ENCODE measurements around the gene LCOR.

The LCOR gene

GRCh38 chr10:96896884-96897589 is 64.9 kb downstream of the LCOR start:
- no peak for TF ChIP-seq CSDC2 (CRISPR knock-in tag; IDR thresholded peaks at IDR 0.05)
- no peak for TF ChIP-seq ZFP30 (CRISPR knock-in tag; IDR thresholded peaks at IDR 0.05)
- no peak for TF ChIP-seq RARB (CRISPR knock-in tag; IDR thresholded peaks at IDR 0.05)
- no peak for TF ChIP-seq TSHZ2 (CRISPR knock-in tag; IDR thresholded peaks at IDR 0.05)
- TF ChIP-seq ZNF8 (CRISPR knock-in tag; IDR thresholded peaks at IDR 0.05) = no peak
- no peak for TF ChIP-seq PATZ1 (CRISPR knock-in tag; IDR thresholded peaks at IDR 0.05; ENCODE audit: borderline replicate concordance)
- no peak for TF ChIP-seq ZNF565 (CRISPR knock-in tag; conservative IDR thresholded peaks at IDR 0.05; ENCODE audit: low read depth)
- no peak for TF ChIP-seq BACH2 (CRISPR knock-in tag; IDR thresholded peaks at IDR 0.05; ENCODE audit: borderline replicate concordance)
- TF ChIP-seq CSRNP3 (CRISPR knock-in tag; IDR thresholded peaks at IDR 0.05) = no peak
- no peak for TF ChIP-seq POU6F1 (CRISPR knock-in tag; IDR thresholded peaks at IDR 0.05; ENCODE audit: borderline replicate concordance, low read depth)
- no peak for TF ChIP-seq ARNTL (CRISPR knock-in tag; IDR thresholded peaks at IDR 0.05; ENCODE audit: borderline replicate concordance, low read depth)
- no peak for TF ChIP-seq ZNF70 (CRISPR knock-in tag; IDR thresholded peaks at IDR 0.05)
- no peak for TF ChIP-seq ZFP3 (CRISPR knock-in tag; IDR thresholded peaks at IDR 0.05)
- no peak for TF ChIP-seq GLIS3 (CRISPR knock-in tag; IDR thresholded peaks at IDR 0.05)
- no peak for TF ChIP-seq OSR1 (CRISPR knock-in tag; IDR thresholded peaks at IDR 0.05)
- TF ChIP-seq ZC3H10 (CRISPR knock-in tag; IDR thresholded peaks at IDR 0.05) = no peak
- TF ChIP-seq TOX (CRISPR knock-in tag; IDR thresholded peaks at IDR 0.05; ENCODE audit: borderline replicate concordance) = no peak
- TF ChIP-seq TCF4 (CRISPR knock-in tag; IDR thresholded peaks at IDR 0.05; ENCODE audit: borderline replicate concordance) = no peak
- no peak for TF ChIP-seq ESRRG (CRISPR knock-in tag; IDR thresholded peaks at IDR 0.05)
- ATAC-seq = peak; percentile 39

GRCh38 chr10:96902117-96902516 is 70.0 kb downstream of the LCOR start:
- no peak for TF ChIP-seq ZFP30 (CRISPR knock-in tag; IDR thresholded peaks at IDR 0.05)
- no peak for TF ChIP-seq ZNF70 (CRISPR knock-in tag; IDR thresholded peaks at IDR 0.05)
- TF ChIP-seq ARNTL (CRISPR knock-in tag; IDR thresholded peaks at IDR 0.05; ENCODE audit: borderline replicate concordance, low read depth) = no peak
- TF ChIP-seq TOX (CRISPR knock-in tag; IDR thresholded peaks at IDR 0.05; ENCODE audit: borderline replicate concordance) = no peak
- no peak for TF ChIP-seq CREB5 (CRISPR knock-in tag; IDR thresholded peaks at IDR 0.05; ENCODE audit: low read depth)
- no peak for ATAC-seq

DNA sequence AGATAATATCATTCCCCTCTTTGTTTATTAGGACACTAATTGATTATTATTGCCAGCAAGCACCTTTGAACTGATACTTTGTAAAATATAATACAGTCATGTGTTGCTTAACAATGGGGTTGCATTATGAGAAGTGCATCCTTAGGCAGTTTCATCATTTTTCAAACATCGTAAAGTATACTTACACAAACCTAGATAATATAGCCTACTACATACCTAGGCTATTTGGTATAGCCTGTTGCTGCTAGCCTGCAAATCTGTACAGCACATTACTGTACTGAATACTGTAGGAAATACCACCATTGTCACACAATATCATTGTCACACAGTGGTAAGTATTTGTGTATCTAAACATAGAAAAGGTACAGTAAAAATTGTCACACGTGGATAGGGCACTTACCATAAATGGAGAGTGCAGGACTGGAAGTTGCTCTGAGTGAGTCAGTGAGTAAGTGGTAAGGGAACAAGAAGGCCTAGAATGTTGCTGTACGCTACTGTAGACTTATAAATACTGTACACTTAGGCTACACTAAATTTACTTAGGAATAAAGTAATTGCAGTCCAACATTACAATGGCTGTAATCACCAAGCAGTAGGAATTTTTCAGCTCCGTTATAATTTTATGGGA is 70.7 kb downstream of the LCOR start:
- no peak for ATAC-seq
- TF ChIP-seq CREB5 (CRISPR knock-in tag; IDR thresholded peaks at IDR 0.05; ENCODE audit: low read depth) (no peak), BACH2 (CRISPR knock-in tag; IDR thresholded peaks at IDR 0.05; ENCODE audit: borderline replicate concordance) (no peak), ISL1 (CRISPR knock-in tag; IDR thresholded peaks at IDR 0.05) (no peak), TCF4 (CRISPR knock-in tag; IDR thresholded peaks at IDR 0.05; ENCODE audit: borderline replicate concordance) (no peak), ESRRG (CRISPR knock-in tag; IDR thresholded peaks at IDR 0.05) (no peak), ZFP30 (CRISPR knock-in tag; IDR thresholded peaks at IDR 0.05) (no peak), ZC3H10 (CRISPR knock-in tag; IDR thresholded peaks at IDR 0.05) (no peak), RARB (CRISPR knock-in tag; IDR thresholded peaks at IDR 0.05) (no peak), PATZ1 (CRISPR knock-in tag; IDR thresholded peaks at IDR 0.05; ENCODE audit: borderline replicate concordance) (no peak), CSDC2 (CRISPR knock-in tag; IDR thresholded peaks at IDR 0.05) (no peak), ZNF70 (CRISPR knock-in tag; IDR thresholded peaks at IDR 0.05) (no peak), PPARA (CRISPR knock-in tag; IDR thresholded peaks at IDR 0.05; ENCODE audit: borderline replicate concordance) (no peak), ZNF565 (CRISPR knock-in tag; conservative IDR thresholded peaks at IDR 0.05; ENCODE audit: low read depth) (no peak), SNAI2 (CRISPR knock-in tag; IDR thresholded peaks at IDR 0.05) (no peak), ZNF8 (CRISPR knock-in tag; IDR thresholded peaks at IDR 0.05) (no peak), GLIS3 (CRISPR knock-in tag; IDR thresholded peaks at IDR 0.05) (no peak), TOX (CRISPR knock-in tag; IDR thresholded peaks at IDR 0.05; ENCODE audit: borderline replicate concordance) (no peak), ZFP3 (CRISPR knock-in tag; IDR thresholded peaks at IDR 0.05) (no peak)

Measured in SK-N-SH treated with all-trans-retinoic acid at 6 μM for 48 hours (cell line).